Activated naive CD8-positive, alpha-beta T cell treated with anti-CD3 and anti-CD28 coated beads, Interleukin-2, amount 50 U/mL, for 24 hours (primary cell): Measurements from ENCODE around the gene NKRF.

Source experiments
- ATAC-seq: fragments of 150-1000 bp; cut with Tn5 transposase; one replicate; pipeline ENCODE4 v1.10.0; 2021
- DNase-seq: peaks from one replicate; pipeline ENCODE4 v3.0.0; 2021
- H3K27ac Mint-ChIP-seq: one replicate; pipeline ENCODE4 v1.8.0; 2021; ENCODE audit warnings: mild to moderate bottlenecking, mixed read lengths
- H3K27me3 Mint-ChIP-seq: one replicate; pipeline ENCODE4 v1.8.0; 2021; ENCODE audit warnings: mixed read lengths
- H3K36me3 Mint-ChIP-seq: one replicate; pipeline ENCODE4 v1.8.0; 2021; ENCODE audit warnings: low read depth, mixed read lengths
- H3K4me1 Mint-ChIP-seq: one replicate; pipeline ENCODE4 v1.8.0; 2021; ENCODE audit warnings: mixed read lengths
- H3K4me3 Mint-ChIP-seq: one replicate; pipeline ENCODE4 v1.8.0; 2021; ENCODE audit warnings: mild to moderate bottlenecking, moderate library complexity, mixed read lengths
- H3K9me3 Mint-ChIP-seq: one replicate; pipeline ENCODE4 v1.8.0; 2021; ENCODE audit warnings: mixed read lengths

Gene NKRF

DNA sequence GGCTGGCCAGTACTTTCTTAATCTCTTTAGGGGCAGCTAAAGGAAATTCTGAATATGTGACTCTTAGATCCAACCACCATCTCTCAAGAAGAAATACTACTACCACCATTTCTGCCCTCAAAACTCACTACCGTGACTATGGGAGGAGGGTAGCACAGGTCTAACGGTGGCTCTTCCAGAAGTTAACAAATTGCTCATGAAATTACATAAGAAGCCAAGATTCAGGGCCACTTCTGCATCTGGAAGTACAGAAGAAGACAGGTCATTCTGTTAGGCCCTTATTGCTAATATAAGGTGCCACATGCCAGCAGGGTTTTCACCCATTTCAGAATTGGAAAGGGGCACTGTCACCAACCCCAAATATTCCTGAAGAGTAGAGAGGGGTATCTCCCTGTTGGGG lies 19.6 kb upstream of the NKRF start:
- no peak overlapping the region for H3K27ac Mint-ChIP-seq

DNA sequence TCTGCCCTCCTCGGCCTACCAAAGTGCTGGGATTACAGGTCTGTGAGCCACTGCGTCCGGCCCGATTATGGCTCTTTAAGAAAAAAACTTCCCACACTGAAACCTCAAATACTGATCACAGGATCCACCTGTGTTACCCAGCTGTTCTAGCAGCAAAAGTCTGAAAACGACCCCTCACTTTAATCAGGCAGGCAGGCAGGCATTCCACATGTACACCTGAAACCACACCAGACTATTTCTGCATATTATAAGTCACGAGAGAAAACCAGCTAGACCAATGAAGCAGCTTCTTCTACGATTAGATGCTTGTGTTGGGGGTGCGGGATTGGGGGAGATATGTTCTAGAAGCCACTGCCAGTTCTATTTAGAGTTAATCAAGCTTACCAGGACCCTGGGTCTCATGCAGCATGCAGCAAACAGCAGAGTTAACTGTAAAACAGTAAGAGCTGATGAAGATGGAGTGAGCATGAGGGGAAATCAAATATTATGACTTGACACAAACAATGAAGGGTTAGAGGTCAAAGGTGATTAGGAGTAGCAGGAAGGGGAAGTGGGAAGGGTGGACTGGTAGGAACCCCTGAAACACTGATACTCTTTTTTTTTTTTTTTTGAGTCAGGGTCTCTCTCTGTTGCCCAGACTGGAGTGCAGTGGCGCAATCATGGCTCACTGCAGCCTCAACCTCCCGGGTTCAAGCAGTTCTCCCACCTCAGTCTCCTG lies 18.9 kb upstream of the NKRF start:
- peaks cover 13% of the 10 kb centered on the region for H3K36me3 Mint-ChIP-seq

More for the DNA sequence above, 19.6 kb upstream of the NKRF start:
- no peaks in the 10 kb centered on the region for H3K9me3 Mint-ChIP-seq
- ATAC-seq (no peak), DNase-seq (no peak)
- no peaks in the 10 kb centered on the region for H3K4me1 Mint-ChIP-seq
- H3K36me3 Mint-ChIP-seq: peaks cover 14% of the 10 kb centered on the region
- H3K27me3 Mint-ChIP-seq: no peaks in the 10 kb centered on the region
- H3K4me3 Mint-ChIP-seq: no peak overlapping the region

GRCh38 chrX:119624417-119624816 lies 18.2 kb upstream of the NKRF start:
- Mint-ChIP-seq H3K36me3 (peaks cover 13% of the 10 kb centered on the region), H3K27ac (no peak overlapping the region), H3K4me1 (peaks cover 1% of the 10 kb centered on the region), H3K9me3 (no peaks in the 10 kb centered on the region), H3K4me3 (no peak overlapping the region), H3K27me3 (no peaks in the 10 kb centered on the region)
- no peak for DNase-seq
- no peak for ATAC-seq

More for the DNA sequence above, 18.9 kb upstream of the NKRF start:
- Mint-ChIP-seq H3K27me3 (no peaks in the 10 kb centered on the region), H3K4me1 (no peaks in the 10 kb centered on the region), H3K9me3 (no peaks in the 10 kb centered on the region), H3K4me3 (no peak overlapping the region), H3K27ac (no peak overlapping the region)
- DNase-seq: no peak
- ATAC-seq: no peak

DNA sequence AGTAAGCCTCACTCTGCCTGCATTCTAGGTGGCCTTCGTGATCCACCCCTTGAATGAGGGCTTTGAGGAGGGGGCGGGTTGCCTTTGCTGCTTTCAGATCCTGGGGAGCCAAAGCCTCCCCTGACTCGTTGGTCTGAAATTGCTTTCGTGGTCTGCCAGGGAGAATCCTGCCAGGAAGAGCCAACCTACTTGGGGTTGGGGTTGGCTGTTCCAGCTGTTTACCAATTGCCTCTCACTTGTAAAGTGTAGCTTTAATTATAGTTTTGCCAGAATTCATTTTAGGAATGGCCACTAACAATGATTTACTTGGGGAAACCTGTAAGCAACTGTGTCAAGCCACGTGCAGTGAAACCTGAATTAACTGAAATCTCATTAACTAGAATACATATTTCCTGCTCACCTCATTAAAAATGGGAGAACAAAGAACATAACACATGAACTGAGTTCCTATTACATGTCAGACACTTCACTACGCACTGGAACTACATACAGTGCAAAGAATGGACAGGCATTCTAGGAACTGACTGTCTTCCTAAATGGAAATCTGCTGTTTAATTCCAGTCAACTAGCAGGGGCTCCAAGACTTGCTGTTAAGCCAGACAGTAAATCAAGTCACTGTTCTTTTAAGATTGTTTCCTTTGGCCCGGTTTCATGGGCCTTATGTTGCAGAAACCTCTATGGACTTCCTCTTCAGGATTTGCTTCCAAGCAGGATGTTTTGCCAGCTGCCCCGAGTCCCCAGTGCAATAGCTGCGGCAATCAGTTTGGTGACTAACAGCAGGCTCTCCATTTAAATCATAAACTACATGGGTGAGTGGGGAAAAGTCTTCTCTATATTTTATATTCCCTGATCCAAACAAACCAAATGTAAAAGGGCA lies 16.4 kb upstream of the NKRF start:
- ATAC-seq (no peak), DNase-seq (no peak)
- no peaks in the 10 kb centered on the region for H3K9me3 Mint-ChIP-seq
- no peak overlapping the region for H3K4me3 Mint-ChIP-seq
- H3K4me1 Mint-ChIP-seq: peaks cover 7% of the 10 kb centered on the region
- peaks cover 6% of the 10 kb centered on the region for H3K36me3 Mint-ChIP-seq
- H3K27me3 Mint-ChIP-seq: no peaks in the 10 kb centered on the region
- no peak overlapping the region for H3K27ac Mint-ChIP-seq

- DNase-seq (no peak), ATAC-seq (no peak)
- peaks cover 4% of the 10 kb centered on the region for H3K36me3 Mint-ChIP-seq
- H3K9me3 Mint-ChIP-seq: no peaks in the 10 kb centered on the region
- no peaks in the 10 kb centered on the region for H3K27me3 Mint-ChIP-seq
- H3K4me1 Mint-ChIP-seq: peaks cover 14% of the 10 kb centered on the region
- peak overlapping the region; percentile 27 for H3K27ac Mint-ChIP-seq
- no peak overlapping the region for H3K4me3 Mint-ChIP-seq
Observed at GRCh38 chrX:119618439-119618838, 12.2 kb upstream of the NKRF start.

DNA sequence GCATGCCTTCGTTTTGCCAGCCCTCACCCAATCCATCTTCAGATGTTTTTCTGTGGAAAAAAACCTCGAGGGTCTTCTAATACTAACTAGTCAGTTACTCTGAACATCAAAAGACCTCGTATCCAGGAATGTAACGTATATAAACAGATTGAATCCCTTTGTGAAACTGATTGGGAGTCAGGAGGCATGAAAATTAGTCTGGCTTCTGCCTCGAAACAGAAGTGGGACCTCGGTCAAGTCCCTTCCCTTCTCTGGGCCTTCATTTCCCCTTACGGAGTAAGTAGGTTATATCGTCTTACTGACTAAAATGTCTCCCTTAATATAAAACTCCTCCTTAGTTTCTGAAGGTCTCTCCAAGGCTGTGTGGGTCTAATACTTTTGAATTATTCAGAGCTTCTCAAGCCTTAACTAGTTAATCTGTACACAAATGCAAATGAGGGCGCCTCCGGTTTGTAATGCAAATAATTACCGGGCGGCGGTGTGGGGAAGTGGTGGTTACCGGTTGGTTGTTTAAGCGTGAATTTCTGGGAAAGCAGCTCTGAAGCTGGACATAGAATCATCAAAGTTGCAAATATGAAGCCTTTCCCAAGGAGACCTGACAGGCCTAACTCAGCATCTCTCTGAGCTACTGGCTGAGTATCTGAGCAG lies 11.4 kb upstream of the NKRF start:
- Mint-ChIP-seq H3K4me3 (no peak overlapping the region), H3K4me1 (peaks cover 14% of the 10 kb centered on the region), H3K27me3 (no peaks in the 10 kb centered on the region), H3K36me3 (peaks cover 4% of the 10 kb centered on the region), H3K9me3 (no peaks in the 10 kb centered on the region), H3K27ac (peak overlapping the region; percentile 27)
- no peak for DNase-seq
- no peak for ATAC-seq

DNA sequence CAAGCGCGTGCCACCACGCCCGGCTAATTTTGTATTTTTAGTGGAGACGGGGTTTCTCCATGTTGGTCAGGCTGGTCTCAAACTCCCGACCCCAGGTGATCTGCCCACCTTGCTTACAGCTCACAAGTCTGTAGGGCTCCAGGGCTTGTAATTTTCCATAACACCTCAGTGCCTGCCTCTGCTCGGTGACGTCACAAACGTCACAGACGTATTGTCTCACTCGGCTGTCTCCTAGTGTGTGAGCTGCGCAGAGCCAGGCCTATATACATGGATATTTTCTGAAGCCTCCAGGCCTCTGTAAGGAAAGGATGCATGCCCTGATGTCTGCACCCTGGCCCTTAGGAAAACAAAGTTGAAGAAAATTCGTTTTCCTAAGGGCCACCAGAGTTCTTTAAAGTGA lies 8.6 kb upstream of the NKRF start:
- no peaks in the 10 kb centered on the region for H3K9me3 Mint-ChIP-seq
- H3K27me3 Mint-ChIP-seq: no peaks in the 10 kb centered on the region
- H3K36me3 Mint-ChIP-seq: no peaks in the 10 kb centered on the region
- ATAC-seq: no peak
- no peak overlapping the region for H3K4me3 Mint-ChIP-seq
- peaks cover 14% of the 10 kb centered on the region for H3K4me1 Mint-ChIP-seq
- no peak overlapping the region for H3K27ac Mint-ChIP-seq
- no peak for DNase-seq

- DNase-seq (no peak), ATAC-seq (no peak)
- Mint-ChIP-seq H3K36me3 (peaks cover 11% of the 10 kb centered on the region), H3K27ac (peak overlapping the region; percentile 96), H3K27me3 (no peaks in the 10 kb centered on the region), H3K4me3 (peak overlapping the region; percentile 92), H3K4me1 (peaks cover 34% of the 10 kb centered on the region), H3K9me3 (no peaks in the 10 kb centered on the region)
Observed at GRCh38 chrX:119607018-119607389, 780 bp upstream of the NKRF start.

DNA sequence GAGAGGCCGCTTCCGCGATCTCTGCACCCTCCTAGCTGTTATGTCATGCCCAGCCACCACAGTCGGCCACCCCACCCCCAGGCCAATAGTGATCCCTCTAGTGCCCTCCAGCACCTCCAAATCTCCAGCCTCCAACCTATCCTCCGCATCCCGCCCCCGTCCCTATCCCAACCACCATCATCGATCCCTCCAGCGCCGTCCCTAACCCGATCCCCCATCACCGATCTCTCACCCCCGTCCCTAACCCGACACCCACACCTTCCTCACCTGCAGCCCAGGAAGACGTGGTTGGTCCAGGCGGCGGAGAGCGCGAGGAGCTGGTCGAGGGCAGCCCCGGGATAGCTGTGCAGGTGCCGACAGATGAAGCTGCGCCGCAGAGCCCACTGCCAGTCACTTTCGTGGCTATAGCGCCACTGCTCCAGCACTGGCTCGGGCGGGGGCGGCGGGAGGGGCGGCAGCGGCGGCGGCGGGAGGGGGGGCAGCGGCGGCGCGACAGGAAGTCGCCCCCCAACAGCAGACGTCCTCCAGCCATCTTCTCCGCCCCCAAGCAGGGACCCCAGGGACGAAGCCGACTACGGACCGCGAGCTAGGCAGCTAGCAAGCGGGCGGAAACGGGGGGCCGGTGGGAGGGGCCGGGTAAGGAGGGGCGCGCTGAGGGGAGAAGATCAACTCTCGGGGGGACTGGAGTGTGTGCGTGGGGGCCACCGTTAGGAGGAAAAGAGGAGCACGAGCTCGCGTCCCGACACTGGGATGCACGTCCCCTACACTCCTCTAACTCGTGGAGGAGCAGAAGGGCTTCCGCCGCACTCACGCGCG lies 552 bp downstream of the NKRF start:
- Mint-ChIP-seq H3K27ac (peak overlapping the region; percentile 96), H3K27me3 (no peaks in the 10 kb centered on the region), H3K4me3 (peak overlapping the region; percentile 92), H3K36me3 (peaks cover 13% of the 10 kb centered on the region), H3K4me1 (peaks cover 38% of the 10 kb centered on the region), H3K9me3 (no peaks in the 10 kb centered on the region)
- DNase-seq: peak; percentile 48
- peak; percentile 48 for ATAC-seq

- Mint-ChIP-seq H3K9me3 (no peaks in the 10 kb centered on the region), H3K36me3 (peaks cover 13% of the 10 kb centered on the region), H3K4me3 (peak overlapping the region; percentile 92), H3K4me1 (peaks cover 44% of the 10 kb centered on the region), H3K27ac (peak overlapping the region; percentile 80), H3K27me3 (no peaks in the 10 kb centered on the region)
- no peak for ATAC-seq
- DNase-seq: no peak
Observed at GRCh38 chrX:119604766-119605463, 1.3 kb downstream of the NKRF start.

DNA sequence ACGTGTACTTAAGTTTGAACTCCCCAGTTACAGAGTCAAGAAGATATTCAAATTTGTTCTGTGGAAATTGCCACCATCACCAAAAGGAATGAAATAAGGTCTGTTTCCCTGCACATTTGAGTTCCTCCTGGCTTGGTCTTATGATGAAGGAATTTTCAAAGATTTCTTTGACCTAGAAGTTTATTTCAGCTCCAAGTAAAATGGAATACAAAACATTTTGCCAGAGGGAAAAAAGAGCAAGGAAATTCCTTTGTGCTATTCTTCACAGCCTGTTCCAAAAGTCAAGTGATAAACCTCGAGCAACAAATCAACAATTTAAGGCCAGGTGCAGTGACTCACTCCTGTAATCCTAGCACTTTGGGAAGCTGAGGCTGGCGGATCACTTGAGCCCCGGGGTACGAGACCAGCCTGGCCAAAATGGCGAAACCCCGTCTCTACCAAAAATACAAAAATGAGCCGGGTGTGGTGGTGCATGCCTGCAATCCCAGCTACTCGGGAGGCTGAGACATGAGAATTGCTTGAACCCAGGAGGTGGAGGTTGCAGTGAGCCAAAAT lies 3.4 kb downstream of the NKRF start:
- Mint-ChIP-seq H3K27ac (no peak overlapping the region), H3K27me3 (no peaks in the 10 kb centered on the region), H3K4me3 (no peak overlapping the region), H3K36me3 (peaks cover 17% of the 10 kb centered on the region), H3K4me1 (peaks cover 51% of the 10 kb centered on the region), H3K9me3 (no peaks in the 10 kb centered on the region)
- DNase-seq: no peak
- no peak for ATAC-seq

DNA sequence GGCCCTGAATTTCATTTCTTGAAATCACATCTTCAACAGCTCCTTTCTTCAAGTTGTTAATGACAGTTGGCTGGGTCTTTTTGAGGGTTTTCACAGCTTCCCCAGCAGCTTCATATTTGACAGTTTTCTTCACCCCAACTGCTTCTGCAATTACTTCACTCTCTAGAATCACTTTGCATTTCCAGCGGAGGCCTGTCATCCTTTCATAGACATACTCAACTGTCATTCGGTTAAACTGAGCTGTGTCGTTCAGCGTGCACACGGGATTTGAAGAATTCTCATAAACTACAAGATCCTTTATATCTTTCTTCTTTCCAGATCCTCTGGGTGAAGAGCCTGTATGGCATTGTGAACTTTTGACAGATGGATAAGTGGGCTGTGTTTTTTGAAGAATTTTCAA lies 16.4 kb downstream of the NKRF start:
- peaks cover 32% of the 10 kb centered on the region for H3K36me3 Mint-ChIP-seq

DNA sequence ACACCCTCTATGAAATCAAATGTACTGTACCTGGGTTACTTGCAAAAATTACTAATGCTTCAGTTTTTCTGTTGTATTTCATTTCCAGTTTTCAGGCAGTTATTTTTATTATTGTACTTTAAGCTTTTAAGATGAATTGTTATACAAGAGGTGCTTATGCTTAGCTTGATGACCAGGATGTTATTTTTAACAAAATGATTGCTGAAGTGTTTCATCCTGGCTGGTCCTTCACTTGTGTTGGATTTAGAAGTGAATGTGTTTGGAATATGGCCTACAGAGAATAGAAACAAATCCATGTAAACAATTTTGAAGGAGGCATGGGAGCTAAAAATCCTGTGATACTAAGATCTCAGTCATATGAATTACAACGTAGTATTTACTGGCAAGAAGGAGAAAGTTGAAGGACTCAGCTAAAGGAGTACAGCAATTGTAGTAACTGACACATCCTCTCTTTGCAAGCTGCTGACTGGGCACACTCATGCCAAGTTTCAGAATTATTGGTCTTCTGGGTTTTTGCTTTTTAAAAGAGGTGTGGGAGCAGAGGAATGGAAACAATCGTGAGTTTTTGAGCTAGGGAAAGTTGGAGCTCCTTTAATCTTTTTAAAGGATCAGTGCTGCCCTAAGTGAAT lies 22.7 kb downstream of the NKRF start:
- peaks cover 13% of the 10 kb centered on the region for H3K4me1 Mint-ChIP-seq

More for the DNA sequence above, 16.4 kb downstream of the NKRF start:
- Mint-ChIP-seq H3K27me3 (no peaks in the 10 kb centered on the region), H3K4me3 (no peak overlapping the region), H3K4me1 (no peaks in the 10 kb centered on the region), H3K27ac (peak overlapping the region; percentile 18), H3K9me3 (no peaks in the 10 kb centered on the region)
- ATAC-seq (no peak), DNase-seq (no peak)

More for the DNA sequence above, 22.7 kb downstream of the NKRF start:
- no peaks in the 10 kb centered on the region for H3K27me3 Mint-ChIP-seq
- peak overlapping the region; percentile 65 for H3K27ac Mint-ChIP-seq
- H3K4me3 Mint-ChIP-seq: no peak overlapping the region
- DNase-seq (no peak), ATAC-seq (peak; percentile 43)
- H3K9me3 Mint-ChIP-seq: no peaks in the 10 kb centered on the region
- H3K36me3 Mint-ChIP-seq: peaks cover 2% of the 10 kb centered on the region
